Measurements from ENCODE around the gene GPR152.

Gene GPR152

DNA sequence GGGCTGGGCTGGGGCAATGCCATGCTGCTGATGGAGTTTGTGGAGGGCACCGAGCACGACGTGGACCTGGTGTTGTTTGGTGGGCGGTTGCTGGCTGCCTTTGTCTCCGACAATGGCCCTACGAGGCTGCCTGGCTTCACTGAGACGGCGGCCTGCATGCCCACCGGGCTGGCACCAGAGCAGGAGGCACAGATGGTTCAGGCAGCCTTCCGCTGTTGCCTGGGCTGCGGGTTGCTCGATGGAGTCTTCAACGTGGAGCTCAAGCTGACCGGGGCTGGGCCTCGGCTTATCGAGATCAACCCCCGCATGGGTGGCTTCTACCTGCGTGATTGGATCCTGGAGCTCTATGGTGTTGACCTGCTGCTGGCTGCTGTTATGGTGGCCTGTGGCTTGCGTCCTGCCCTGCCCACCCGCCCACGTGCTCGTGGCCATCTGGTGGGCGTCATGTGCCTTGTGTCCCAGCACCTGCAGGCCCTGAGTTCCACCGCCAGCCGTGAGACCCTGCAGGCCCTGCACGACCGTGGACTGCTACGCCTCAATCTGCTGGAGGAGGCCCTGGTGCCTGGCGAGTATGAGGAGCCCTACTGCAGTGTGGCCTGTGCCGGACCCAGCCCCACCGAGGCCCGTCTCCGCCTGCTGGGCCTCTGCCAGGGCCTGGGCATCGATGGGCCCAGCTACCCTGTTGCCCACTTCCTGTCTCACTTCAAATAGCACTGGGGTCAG lies 28.5 kb downstream of the GPR152 start:
- DNase-seq = no peak

DNA sequence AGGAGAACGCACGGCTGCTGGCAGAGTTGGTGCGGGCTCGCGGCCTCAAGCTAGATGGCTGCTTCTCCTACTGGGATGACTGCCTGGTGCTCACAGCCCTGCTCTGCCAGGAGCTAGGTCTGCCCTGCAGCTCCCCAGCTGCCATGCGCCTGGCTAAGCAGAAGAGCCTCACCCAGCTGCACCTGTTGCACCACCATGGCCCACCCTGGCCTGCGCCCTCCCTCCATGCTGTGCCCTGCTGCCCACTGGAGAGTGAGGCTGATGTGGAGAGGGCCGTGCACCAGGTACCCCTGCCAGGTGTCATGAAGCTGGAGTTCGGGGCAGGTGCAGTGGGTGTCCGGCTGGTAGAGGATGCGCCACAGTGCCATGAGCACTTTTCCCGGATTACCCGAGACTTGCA lies 29.1 kb downstream of the GPR152 start:
- no peak for DNase-seq

DNA sequence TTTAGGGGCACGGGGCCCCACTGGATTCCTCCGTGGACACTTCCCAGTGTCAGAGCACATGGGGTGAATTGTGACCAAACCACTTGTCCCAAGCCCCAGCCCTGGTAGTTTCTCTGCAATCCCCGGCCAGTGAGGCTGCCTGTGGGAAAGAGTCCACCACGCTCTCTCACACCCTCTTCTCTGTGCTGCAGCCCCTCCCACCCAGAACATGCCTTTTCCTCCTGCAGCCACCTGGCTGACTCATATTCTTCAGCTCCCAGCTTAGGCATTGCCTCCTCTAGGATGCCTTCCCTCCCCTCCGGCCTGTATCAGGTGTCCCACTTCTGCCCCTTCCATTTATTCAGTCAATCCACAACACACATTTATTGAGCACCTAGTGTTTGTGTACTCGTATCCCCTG lies 29.6 kb downstream of the GPR152 start:
- DNase-seq = no peak

DNA sequence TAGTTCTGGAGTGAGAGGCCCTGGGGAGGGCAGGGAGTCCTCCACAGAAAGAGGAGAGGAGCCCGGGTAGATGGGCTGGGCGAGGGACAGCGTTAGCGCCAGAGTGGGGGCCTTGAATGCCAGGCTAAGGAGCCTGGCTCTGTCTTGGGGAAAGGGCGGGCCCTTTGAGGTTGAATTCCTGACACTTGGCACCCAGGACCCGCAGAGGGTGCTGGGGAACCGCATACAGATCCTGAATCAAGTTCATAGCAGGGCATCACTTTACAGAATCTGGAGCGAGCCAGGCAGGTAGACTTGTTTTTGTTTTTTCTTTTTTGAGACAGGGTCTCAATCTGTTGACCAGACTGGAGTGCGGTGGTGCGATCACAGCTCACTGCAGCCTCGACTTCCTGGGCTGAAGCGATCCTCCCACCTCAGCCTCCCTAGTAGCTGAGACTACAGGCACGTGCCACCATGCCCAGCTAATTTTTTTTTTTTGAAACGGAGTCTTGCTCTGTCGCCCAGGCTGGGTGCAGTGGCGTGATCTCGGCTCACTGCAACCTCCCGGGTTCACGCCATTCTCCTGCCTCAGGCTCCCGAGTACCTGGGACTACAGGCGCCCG lies 31.0 kb downstream of the GPR152 start:
- DNase-seq = no peak

DNA sequence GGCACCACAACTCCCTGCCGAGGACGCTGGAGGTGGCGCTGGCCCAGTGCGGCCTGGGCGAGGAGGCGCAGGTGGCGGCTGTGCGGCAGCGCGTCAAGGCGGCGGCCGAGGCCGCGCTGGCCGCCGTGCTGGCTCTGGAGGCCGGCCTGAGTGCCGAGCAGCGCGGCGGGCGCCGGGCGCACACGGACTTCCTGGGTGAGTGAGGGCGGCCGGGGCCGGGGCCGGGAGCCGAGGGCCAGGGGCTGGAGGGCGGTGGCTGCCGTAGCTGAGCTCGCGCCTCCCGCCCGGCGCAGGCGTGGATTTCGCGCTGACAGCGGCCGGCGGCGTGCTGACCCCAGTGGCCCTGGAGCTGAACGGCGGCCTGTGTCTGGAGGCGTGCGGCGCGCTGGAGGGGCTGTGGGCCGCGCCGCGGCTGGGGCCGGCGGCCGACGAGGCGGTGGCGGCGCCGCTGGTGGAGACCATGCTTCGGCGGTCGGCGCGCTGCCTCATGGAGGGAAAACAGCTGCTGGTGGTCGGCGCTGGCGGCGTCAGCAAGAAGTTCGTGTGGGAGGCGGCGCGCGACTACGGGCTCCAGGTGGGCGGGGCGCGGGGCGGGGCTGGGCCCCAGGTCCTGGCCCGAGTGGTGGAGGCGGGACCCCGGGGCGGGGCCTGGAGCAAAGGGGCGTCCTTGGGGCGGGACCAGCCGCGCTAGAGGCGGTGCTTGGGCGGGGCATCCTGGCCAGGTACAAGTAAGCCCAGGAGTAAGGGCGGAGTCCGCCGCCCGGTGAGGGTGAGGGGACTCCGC lies 31.7 kb downstream of the GPR152 start:
- peak; percentile 92 for DNase-seq

DNA sequence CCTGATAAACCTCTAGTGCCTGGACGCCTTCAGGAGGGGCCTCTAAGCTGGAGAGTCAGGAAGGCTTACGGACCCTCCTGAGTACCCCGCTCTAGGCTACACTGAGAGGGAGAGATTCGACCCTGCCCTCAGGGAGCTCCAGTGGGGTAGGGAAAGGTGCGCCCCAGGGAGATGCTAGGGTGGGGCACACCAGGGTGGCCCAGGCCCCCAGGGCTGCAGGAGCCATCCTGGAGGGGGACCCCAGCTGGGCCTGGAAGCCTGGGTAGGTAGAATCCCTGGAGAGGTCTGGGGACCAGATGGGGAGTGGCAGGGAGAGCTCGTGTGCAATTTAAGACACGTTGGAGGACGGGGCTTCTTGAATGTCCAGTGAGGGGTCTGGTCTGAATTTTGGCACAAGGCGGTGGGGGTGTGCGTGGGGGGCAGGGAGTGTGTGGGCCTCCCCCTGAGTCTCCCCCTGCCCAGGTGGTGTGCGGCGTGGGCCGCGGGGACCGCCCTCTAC lies 32.3 kb downstream of the GPR152 start:
- no peak for DNase-seq

DNA sequence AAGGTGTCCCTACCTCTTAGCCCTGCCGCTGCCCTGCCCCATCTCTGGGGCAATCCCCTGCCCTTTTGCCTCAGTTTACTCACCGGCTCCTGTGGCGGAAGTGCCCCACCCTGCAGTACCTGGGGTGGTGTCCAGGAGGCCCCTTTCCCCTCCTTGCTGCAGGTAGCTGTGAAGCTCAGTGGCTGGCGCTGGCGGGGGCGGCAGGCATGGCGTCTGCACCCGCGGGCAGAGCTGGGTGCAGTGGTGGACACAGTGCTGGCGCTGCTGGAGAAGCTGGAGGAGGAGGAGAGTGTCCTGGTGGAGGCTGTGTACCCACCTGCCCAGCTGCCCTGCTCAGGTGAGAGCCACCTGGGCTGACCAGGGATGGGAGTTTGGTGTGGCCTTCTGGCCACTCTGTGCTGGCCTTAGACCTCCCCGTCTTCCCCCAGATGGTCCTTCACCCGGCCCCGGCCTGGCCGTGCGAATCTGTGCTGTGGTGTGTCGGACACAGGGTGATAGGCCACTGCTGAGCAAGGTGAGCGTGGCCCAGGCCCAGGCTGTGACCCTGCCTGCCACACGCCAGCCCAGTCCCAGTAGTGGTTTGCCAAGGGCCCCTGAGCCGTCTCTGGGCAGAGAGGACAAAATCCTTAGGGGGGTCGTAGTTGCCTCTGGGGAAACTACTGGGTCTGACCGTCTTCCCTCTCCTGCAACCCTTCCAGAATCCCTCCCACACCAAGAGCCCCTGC lies 33.0 kb downstream of the GPR152 start:
- no peak for DNase-seq

DNA sequence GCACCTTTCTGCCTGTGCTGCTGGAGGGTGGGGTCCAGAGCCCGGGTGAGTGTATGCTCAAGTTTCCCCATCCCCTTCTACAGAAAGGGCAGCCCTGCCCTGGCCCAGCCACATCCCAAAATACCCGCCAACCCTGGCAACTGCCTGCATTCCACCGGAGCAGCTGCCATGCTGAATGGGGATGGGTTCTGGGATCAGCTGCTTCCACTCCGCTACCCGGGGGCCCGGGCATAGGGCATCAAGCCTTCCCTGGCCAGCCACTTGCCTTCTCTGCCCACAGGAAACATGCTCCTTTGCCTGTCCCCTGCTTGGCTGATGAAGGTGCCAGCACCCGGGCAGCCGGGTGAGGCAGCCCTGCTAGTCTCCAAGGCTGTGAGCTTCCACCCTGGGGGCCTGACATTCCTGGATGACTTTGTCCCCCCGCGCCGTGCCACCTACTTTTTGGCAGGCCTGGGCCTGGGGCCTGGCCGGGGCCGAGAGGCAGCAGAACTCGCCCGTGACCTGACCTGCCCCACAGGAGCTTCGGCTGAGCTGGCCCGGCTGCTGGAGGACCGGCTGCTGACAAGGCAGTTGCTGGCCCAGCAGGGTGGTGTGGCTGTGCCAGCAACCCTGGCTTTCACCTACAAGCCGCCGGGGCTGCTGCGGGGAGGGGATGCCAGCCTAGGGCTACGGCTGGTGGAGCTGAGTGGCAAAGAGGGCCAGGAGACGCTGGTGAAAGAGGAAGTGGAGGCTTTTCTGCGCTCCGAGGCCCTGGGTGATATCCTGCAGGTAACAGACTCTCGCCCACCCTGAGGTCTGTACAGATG lies 33.9 kb downstream of the GPR152 start:
- DNase-seq = no peak

DNA sequence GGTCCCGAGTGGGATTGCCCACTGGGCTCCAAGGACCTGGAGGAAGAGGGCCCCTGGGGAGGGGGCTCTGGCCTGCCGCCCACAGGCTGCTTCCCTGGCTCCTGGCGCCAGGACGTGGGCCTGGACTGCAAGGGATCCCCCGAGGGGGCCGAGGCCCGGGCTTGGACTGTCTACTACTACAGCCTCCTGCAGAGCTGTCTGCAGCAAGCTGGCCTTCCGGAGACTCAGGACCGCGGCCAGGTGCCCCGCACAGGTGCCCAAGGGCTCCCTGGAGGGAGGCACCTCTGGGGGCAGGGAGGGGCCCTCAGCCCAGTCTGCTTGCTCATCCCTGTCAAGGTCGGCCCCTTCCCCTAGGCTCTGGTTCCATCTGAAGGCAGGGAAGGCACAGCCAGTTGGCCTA lies 35.1 kb downstream of the GPR152 start:
- no peak for DNase-seq

DNA sequence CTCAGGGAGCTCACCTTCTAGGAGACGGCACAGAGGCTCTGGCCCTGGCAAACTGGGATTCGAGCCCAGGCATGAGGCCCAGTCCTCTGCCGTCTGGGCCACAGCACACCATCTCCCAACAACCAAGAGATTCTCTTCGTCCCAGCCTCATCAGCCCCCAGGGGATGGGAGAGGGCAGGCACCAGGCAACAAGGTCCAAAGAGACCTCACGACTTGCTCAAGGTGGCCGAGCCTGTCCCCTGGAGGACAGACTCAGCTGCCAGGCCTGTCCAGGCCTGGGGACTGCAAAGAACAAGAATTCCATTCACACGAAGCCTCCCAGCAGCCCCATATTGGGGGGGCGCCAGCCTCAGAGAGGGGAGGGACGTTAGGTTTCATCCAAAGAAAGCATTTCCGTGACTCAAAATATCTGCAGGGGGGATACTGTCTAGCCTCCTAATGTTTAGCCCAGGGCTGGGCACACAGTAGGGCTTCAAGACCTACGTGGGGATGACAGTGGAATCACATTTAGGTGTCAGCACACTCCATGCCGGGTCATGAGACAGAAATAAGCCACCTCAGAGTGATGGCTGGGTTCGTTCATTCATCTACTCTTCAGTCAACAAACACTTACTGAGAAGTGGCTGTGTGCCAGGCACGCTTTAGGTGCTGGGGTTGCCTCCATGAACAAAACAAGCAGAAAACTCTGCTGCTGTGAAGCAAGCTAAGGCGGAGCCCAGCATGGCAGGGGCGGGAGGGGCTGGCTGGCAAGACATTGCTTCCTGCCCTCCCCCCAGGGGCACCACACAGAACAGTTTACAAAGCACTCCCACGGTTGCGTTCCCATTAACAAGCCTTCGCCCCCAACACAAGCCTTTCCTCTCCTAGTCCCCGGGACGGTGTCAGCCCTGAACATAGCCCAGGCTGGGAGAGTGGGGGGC lies 35.9 kb downstream of the GPR152 start:
- peak; percentile 12 for DNase-seq

DNA sequence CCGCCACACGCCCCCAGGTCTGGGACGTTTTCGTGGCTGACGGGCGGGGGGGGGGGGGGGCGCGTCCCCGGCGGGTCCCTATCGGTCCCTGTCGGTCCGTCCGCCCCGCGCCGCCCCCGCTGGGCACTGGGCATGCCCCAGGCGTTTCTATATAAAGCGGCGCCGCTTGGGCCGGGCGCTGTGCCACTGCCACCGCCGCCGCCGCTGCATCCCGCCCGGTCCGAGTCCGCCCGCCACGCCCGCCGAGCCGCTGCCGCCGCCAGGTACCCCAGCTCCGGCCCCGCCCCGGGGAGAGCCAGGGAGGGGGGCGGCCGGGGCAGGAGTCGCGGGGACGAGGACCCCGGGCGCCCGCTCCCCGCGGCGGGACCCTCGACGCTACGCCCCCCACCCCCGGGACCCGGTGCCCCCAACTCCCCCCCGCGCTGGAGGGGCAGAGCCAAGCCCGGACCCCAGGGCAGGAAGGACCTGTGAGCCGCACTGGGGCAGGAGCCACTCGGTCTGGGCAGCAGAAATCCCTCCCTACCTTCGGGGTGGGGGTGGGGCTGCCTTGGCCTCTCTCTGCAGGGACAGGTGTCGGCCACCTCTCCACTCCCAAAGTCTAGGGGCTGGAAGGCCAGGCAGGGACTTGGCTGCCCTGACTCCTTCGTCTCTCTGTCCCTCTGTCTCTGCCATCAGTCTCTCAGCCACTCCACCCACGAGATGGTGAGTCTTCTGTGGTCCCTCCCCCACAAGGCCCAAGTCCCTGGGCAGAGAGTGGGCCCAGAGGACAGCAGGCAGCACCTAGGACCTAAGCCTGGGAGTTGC lies 36.8 kb downstream of the GPR152 start, which contains the start of gene CARNS1:
CARNS1 (plus strand) TSS at position 178 of the 804 bp plus-strand sequence; CDS start at position 700, 522 bp downstream.
- no peak for DNase-seq

DNA sequence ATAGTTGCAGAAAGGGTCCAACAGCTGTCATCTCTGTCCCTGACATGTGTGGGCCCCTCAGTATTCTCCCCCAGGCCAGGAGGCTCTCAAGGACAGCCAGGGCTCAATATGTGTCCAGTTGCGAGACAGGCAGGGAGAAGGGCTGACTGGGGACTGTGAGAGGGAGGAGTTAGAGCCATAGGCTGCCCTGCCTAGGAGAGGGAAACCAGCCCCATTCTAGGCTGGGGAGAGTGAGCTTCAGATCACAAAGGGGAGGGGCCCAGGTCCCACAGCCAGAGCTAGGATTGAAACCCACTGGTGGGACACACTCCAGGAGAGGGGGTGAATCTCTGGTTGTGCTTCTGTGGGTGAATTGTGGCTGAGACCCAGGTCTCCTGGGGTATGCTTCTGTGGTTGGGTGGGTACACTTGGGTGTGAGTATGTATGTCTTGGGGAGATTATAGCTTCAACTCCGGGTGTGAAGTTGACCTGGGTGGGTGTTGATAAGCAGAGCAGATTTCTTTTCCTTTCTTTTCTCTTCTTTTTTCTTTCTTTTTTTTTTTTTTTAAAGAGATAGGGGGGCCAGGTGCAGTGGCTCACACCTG lies 39.2 kb downstream of the GPR152 start:
- no peak for DNase-seq

DNA sequence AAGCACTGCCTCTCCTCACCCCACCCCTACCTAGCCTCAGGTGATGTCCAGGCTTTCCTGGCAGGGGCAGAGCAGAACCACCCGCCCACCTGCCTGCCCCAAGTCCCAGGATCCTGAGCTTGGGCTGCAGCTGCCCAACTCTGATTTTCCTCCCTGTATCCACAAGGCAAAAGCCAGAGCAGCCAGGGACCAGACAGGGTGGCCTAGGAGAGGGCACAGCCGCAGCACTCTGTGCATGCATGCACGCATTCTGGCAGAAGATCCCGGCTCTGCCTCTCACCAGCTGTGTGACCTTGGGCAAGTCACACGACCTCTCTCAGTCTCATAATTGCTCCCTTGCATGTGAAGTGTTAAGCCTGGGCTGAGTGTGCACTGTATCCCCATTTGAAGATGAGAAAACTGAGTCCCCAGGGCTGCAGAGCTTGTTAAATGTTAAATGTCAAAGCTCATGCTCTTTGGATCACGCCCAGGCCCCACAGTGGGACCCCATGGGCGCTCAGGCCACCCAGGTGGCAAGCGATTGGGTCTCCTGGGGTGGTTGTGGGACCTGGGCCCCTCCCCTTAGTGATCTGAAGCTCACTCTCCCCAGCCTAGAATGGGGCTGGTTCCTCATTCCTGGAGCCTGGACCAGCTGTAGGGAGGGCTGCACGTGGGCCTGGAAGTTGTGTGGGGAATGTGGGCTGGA lies 39.9 kb downstream of the GPR152 start:
- no peak for DNase-seq

DNA sequence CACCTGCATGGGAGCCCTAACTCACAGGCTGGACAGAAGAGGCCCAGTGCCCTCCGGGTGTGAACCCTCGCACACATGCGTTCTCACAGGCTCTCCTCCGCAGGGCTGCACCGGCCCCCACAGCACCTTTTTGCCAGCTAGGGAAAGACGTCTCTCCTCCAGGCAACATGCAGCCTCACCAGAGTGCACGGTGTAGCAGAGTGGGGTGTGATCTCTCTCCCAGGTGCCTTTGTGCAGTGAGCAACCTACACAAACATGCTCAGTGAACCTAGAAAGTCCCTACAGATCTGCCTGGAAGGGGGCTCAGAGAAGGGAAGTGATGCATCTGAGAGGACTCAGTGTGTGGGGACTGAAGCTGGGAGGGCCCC lies 40.8 kb downstream of the GPR152 start:
- DNase-seq = no peak

DNA sequence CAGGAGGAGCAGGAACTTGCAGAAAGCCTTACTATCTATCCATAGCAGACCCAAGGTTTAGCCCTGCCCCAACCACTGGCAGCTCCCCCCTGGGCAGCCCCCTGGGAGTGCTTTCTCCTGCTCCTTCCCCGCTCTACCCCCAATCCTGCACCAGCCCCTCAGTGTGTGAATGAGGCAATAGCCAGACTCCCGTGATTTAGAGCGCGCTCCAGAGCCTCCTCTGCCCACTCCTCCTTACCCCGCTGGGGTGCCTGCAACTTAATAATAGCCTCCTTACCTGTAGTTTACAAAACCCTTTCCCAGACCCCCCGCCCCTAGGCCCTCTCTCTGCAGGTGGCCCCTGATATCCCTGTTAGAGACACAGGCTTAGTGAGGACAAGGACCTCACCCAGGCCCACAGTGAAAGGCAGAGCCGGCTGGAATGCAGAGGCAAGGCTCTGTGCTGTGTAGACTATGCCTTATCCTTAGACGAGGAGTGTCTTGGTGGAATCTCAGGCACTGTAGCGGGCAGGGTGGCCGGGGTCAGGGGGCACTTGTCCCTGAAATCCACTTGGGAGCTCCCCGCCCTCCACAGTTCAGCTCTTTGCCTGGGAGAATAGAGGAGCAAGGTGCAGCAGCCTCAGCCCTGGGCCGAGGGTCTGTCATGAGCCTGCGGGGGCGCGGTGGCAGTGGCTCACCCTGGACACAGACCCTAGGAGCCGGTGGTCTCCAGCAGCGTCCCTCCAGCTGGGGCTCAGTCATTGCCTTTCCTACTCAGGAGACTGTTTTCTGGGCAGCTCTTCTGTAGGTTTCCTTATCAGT lies 41.3 kb downstream of the GPR152 start:
- no peak for DNase-seq

DNA sequence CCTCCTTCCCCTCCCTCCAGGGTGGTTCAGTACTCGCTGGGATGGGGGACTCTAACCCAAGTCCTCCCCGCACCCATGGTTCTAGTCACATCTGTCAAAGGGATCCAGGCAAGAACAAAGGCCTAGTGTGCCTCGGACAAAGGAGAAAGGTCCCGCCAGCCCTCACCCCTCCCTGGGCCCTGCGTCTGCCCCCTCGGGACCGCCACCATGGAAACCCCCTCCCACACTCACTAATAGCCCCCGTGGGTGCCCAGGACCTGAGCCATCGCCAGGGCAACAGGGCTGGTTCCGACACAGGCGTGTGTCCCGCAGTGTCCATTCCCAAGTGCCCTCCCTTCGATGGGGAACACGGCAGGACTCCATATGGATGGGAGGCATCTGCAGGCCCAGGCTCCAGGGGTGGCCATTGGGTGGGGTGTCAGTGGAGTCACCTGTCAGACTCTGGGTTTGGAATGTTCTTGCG lies 42.1 kb downstream of the GPR152 start:
- DNase-seq = no peak

DNA sequence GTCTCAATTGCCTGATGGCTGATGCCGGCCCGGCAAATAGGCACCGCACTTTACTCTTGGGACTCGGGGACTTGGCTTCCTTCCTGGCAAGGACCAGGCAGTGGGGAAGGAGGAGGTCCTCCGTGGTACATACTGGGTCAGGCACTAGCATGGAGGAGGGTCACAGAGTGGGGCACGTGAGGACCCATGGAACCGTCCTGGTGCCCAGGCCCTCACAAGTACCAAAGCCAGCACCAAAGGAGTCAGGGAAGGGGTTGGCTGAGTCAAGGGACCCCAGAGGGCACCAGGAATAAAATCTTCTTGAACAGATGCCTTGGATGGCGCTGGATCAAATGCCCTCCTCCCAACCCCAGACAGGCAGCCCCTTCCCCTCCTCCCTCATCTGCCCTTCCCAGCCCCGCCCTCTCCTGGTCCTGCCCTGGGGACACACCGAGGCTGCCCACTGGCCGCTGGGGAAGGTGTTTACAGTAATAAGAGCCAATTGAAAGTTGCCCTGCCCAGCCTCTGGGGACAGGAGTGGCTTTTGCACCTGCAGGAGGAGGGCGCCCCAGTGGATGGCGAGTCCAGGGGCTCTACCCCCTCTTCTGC lies 42.7 kb downstream of the GPR152 start:
- DNase-seq = no peak

DNA sequence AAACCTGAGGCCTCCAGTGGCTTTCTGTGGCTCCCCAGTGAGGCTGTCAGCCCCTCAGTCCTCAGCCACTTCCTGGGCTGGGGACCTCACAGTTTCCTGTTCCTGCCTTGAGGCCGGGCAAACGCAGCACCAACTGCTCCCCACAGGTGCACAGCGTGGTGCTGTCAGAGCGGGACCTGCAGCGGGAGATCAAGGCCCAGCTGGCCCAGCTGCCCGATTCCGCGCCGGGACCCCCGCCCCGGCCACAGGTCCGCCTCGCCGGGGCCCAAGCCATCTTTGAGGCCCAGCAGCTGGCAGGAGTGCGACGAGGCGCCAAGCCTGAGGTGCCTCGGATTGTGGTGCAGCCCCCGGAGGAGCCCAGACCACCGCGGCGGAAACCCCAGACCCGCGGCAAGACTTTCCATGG lies 43.3 kb downstream of the GPR152 start:
- DNase-seq = no peak

All from fibroblast of skin of scalp (primary cell).